Liver (tissue), 3 donors: ENCODE results near the gene HOMER1.

ENCODE experiments used
- CTCF ChIP-seq: fragments of 150-350 bp; IDR thresholded peaks from 2 replicates; pipeline ENCODE4 v1.5.1; 2017; ENCODE audit warnings: improper control_type of control experiment, low read depth, low read length; ENCODE audit not compliant: missing input control
- EGR1 ChIP-seq, 2 donors: IDR thresholded peaks; 2 replicates each; pipeline ENCODE4 v1.6.1; 2016 to 2018; ENCODE audit warnings: antibody characterized with exemption in 2 of 2, low read depth in 2 of 2
- FOXA1 ChIP-seq: IDR thresholded peaks from 2 replicates; pipeline ENCODE4 v1.6.1; 2016; ENCODE audit warnings: antibody characterized with exemption
- GABPA ChIP-seq, 2 donors: IDR thresholded peaks in 1 of 2; conservative IDR thresholded peaks in 1 of 2; 2 replicates each; pipeline ENCODE4 v1.6.1; 2016; ENCODE audit warnings: antibody characterized with exemption in 2 of 2, mild to moderate bottlenecking in 1 of 2, moderate library complexity in 1 of 2
- HNF4A ChIP-seq, 2 donors: conservative IDR thresholded peaks; 2 replicates each; pipeline ENCODE4 v1.6.1; 2016; ENCODE audit warnings: antibody characterized with exemption in 2 of 2, mild to moderate bottlenecking in 2 of 2
- JUND ChIP-seq, 2 donors: IDR thresholded peaks; 2 replicates each; pipeline ENCODE4 v1.6.1; 2016; ENCODE audit warnings: antibody characterized with exemption in 2 of 2
- MAX ChIP-seq: IDR thresholded peaks from 2 replicates; pipeline ENCODE4 v1.6.1; 2016; ENCODE audit warnings: antibody characterized with exemption
- RAD21 ChIP-seq, 2 donors: IDR thresholded peaks; 2 replicates each; pipeline ENCODE4 v1.6.1; 2016; ENCODE audit warnings: antibody characterized with exemption in 2 of 2, mild to moderate bottlenecking in 2 of 2
- REST ChIP-seq: IDR thresholded peaks from 2 replicates; pipeline ENCODE4 v1.6.1; 2016; ENCODE audit warnings: antibody characterized with exemption, mild to moderate bottlenecking
- RXRA ChIP-seq, 2 donors: IDR thresholded peaks; 2 replicates each; pipeline ENCODE4 v1.6.1; 2017 to 2018; ENCODE audit warnings: antibody characterized with exemption in 2 of 2, mild to moderate bottlenecking in 1 of 2
- SP1 ChIP-seq: IDR thresholded peaks from 2 replicates; pipeline ENCODE4 v1.6.1; 2018; ENCODE audit warnings: antibody characterized with exemption, mild to moderate bottlenecking
- TAF1 ChIP-seq: conservative IDR thresholded peaks from 2 replicates; pipeline ENCODE4 v1.6.1; 2016; ENCODE audit warnings: antibody characterized with exemption, mild to moderate bottlenecking
- YY1 ChIP-seq: IDR thresholded peaks from 2 replicates; pipeline ENCODE4 v1.6.1; 2016; ENCODE audit warnings: antibody characterized with exemption, mild to moderate bottlenecking
- donor health status: healthy.
- donor health status: healthy.

GRCh38 chr5:79484731-79485130, 29.2 kb downstream of the HOMER1 start:
- TF ChIP-seq RXRA (IDR thresholded peaks at IDR 0.05) (no peak), SP1 (no peak), CTCF (no peak), EGR1 (IDR thresholded peaks at IDR 0.05; ENCODE audit: low read depth in 2 of 2) (no peak), REST (no peak), YY1 (no peak), HNF4A (conservative IDR thresholded peaks at IDR 0.05) (no peak), MAX (no peak), GABPA (IDR thresholded peaks at IDR 0.05 in 1 of 2, conservative IDR thresholded peaks at IDR 0.05 in 1 of 2) (no peak), TAF1 (no peak), JUND (IDR thresholded peaks at IDR 0.05) (no peak), RAD21 (IDR thresholded peaks at IDR 0.05) (no peak), FOXA1 (no peak)
